PC-9 (cell line): ENCODE results near the gene CPT1B.

Source experiments
- EZH2 ChIP-seq: fragments of 200-600 bp; sonication (generic); IDR thresholded peaks from 2 replicates; pipeline ENCODE4 v1.8.0; 2017; ENCODE audit warnings: antibody characterized with exemption, low read depth
- TF ChIP-seq, protein P1 (sequence below): fragments of 200-600 bp; sonication (generic); conservative IDR thresholded peaks from 2 replicates; pipeline ENCODE4 v1.6.1; 2017; ENCODE audit warnings: mixed run types, antibody characterized with exemption, mild to moderate bottlenecking, moderate library complexity

DNA sequence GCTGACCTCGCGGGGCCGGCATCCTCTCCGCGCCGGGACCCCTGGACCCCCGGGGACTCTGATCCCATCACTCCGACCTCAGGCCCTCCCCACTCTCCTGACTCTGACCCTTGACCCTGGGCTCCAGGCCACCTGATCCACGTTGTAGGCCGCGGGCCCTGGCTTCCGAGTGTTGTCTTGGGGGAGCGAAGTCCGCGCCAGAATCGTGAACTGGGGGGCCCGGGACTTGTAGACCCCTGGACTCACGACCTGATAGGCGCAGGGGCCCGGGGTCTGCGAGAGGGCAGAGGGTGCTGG lies 47.7 kb downstream of the CPT1B start:
- TF ChIP-seq, protein P1, sequence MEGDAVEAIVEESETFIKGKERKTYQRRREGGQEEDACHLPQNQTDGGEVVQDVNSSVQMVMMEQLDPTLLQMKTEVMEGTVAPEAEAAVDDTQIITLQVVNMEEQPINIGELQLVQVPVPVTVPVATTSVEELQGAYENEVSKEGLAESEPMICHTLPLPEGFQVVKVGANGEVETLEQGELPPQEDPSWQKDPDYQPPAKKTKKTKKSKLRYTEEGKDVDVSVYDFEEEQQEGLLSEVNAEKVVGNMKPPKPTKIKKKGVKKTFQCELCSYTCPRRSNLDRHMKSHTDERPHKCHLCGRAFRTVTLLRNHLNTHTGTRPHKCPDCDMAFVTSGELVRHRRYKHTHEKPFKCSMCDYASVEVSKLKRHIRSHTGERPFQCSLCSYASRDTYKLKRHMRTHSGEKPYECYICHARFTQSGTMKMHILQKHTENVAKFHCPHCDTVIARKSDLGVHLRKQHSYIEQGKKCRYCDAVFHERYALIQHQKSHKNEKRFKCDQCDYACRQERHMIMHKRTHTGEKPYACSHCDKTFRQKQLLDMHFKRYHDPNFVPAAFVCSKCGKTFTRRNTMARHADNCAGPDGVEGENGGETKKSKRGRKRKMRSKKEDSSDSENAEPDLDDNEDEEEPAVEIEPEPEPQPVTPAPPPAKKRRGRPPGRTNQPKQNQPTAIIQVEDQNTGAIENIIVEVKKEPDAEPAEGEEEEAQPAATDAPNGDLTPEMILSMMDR, result no peak
- no peak for TF ChIP-seq EZH2
